ENCODE data around the gene EPHB1.

GRCh38 chr3:134754768-134755559 is 40.1 kb upstream of the EPHB1 start:
- TF ChIP-seq CTCF (IDR thresholded peaks at IDR 0.05) (peak in 2 of 4 experiments; percentile 39 to 41), POLR2A (IDR thresholded peaks at IDR 0.05) (no peak)
